Activated CD4-positive, alpha-beta T cell treated with anti-CD3 and anti-CD28 coated beads, Interleukin-10, Interleukin-2, amounts not matched to agents 100 ng/mL and 50 ng/mL, durations not matched to agents 16 hours and 8 hours (primary cell): ENCODE results near the gene SPP1.
"Not testable (repeated sequence)": the region's sequence is repeated elsewhere in the genome, so short reads cannot be mapped to it uniquely, and the experiment has no call there.

Experiments
- DNase-seq: peaks from one replicate; pipeline ENCODE4 v3.0.0-alpha.2; 2020

Gene SPP1

GRCh38 chr4:87999191-87999691 is 23.7 kb downstream of the SPP1 start:
- DNase-seq = not testable (repeated sequence)

DNA sequence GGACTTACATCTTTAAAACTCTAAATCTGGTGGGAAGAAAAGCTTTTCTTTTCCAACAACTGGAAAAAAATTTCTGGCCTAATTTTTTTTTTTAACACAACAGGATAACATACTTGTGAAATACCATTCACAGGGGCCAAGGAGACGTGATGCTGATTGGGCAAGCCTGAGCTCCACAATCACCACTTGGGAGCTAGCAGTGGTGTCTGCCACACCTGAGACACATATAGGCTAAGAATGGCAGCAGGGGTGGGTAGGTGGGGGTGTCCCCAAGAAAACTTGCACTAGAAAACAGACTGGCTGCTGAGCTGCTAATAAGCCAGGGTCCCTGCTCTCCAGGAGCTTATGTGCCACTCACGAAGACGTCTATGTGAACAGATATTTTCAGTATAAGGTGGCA is 26.4 kb downstream of the SPP1 start:
- no peak for DNase-seq

- DNase-seq = no peak
Observed at GRCh38 chr4:88002786-88003185, 27.3 kb downstream of the SPP1 start.

- no peak for DNase-seq
Observed at GRCh38 chr4:88003261-88003660, 27.7 kb downstream of the SPP1 start.

DNA sequence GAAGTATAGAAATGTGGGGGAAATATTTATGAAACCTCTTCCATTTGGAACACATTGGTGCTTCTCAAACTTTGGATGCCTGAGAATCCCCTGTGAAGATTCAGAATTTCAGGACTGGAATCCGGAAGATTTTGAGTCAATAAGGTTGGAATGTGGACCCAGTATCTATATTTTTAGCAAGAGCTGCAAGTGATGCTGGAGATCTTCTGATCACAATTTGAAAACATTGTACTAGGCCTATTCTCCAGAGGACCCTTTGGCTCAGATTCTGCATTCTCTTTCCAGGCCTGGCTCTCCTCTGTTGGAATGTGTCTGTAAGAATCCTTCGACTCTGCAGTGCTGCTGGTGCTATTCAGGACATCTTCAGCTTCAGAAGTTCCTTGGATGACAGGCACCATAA is 29.6 kb downstream of the SPP1 start:
- DNase-seq = no peak

GRCh38 chr4:88005946-88006345 is 30.4 kb downstream of the SPP1 start:
- no peak for DNase-seq

DNA sequence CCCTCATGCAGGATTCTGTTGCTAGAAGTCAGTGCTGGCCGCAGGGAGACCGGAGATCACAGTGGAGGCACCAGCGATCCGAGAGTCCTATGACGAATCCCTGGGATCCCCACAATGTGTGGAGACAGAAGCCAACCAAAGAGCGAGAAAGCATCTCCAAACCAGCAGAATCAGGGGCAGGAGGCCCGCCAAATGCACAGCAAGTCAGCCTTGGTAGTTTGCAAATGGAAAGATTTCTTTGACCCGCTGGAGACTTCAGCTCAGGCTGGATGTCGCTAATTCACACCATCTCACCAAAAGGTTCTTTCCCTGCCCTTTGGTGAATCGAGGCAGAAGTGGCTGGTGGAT is 31.4 kb downstream of the SPP1 start:
- no peak for DNase-seq

- DNase-seq = peak; percentile 88
Observed at GRCh38 chr4:88007304-88008121, 32.0 kb downstream of the SPP1 start, which contains the start of gene PKD2. PKD2 (plus strand) TSS chr4:88007635; CDS start chr4:88007734, 99 bp downstream.

DNA sequence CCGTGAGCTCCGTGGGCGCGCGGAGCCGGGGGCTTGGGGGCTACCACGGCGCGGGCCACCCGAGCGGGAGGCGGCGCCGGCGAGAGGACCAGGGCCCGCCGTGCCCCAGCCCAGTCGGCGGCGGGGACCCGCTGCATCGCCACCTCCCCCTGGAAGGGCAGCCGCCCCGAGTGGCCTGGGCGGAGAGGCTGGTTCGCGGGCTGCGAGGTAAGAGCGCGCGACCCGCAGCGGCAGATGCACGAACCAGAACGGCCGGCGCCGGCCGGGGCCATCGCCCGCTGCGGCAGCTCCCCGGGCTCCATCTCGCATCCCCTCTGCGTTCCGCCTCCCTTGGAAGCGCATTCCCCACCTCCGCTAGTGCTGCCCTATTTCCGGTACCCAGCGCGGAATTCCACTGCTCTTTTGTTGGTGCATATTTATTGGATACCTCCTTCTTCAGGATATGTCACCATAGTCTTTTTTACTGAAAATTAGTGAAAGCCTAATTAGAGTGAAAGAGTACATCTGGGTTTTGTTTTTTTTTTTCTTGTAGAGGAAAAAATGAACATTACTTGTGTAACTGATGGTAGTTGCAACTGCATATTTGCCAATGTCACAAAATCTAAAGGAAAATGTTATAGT is 32.7 kb downstream of the SPP1 start:
- DNase-seq = peak; percentile 30

DNA sequence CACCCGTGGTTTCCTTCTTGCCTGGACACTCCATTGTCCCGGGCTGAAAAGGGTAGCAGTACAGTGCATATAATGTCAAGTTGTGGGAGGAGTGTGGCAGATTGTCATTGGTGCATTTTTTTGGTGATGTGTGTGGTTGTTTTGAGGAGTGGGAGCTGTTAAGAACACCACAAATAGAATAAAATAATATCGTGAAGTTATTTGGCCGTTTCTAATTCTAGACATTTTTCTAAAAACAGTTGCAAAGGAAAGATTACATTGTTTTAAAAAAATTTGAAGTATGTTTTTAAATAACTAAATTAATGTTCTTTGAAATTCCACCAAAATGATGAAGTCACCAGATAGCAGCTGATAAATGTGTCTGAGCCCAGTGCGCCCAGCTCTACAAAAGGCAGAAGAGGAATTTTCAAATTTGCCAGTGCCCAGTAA is 33.2 kb downstream of the SPP1 start:
- peak; percentile 22 for DNase-seq

- no peak for DNase-seq
Observed at GRCh38 chr4:88009871-88010270, 34.4 kb downstream of the SPP1 start.

DNA sequence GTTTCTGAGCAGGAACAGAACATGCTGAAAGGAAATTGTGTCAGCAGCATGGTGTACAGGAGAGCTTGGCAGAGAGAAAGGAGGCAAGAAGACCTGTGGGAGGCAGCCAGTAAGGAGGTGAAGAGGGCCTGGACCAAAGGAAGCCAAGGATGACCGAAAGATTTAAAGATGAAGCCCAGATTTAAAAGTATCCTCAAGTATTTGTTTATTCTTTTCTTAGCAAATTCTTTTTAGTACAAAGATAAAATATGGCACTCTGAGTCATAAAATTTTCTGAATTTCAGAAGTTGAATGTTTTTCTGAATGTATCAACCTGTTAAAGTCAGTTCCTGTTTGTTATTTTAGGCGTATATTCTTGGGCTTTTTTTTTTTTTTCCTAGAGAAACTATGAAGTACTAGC is 35.5 kb downstream of the SPP1 start:
- DNase-seq = no peak

GRCh38 chr4:88012647-88013046 is 37.1 kb downstream of the SPP1 start:
- DNase-seq = no peak

DNA sequence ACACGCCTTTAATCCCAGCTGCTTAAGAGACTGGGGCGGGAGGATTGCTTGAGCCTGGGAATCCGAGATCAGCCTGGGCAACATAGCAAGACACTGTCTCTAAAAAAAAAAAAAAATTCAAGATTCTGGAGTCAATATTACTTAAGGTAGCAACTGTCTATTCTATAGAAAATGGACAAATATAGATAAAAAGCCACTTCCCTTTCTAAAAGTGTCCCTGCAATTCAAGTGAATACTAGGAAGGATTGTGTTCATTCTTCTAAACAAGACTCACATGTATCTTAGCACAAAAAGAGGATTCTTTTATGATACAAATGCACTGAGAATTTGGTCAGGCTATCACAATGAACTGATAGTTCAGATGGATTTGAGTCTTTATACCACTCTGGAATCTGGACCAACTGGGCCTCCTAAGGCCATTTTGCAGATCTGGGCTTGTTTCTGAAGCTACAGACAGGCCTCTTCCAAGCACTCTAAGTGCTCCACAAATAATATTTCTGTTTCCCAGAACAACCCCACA is 38.9 kb downstream of the SPP1 start:
- no peak for DNase-seq

DNA sequence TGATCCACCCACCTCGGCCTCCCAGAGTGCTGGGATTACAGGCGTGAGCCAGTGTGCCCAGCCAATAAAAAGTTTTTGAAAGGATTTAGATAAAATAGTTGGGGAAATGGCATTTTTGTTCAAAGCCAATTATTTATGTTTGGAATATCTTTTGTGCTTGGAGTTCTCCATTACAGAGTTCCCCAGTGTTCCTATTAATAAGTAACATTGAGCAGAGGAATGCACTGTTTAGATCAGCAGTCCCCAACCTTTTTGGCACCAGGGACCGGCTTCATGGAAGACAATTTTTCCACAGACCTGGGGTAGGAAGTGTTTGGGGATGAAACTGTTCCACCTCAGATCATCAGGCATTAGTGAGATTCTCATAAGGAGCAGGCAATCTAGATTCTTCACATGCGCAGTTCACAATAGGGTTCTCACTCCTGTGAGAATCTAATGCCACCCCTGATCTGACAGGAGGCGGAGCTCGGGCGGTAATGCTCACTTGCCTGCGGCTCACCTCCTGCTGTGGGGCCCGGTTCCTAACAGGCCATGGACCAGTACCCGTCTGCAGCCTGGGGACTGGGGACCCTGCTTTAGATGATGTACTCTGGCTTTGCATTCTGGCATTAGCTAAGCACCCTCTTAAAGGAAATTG is 40.3 kb downstream of the SPP1 start:
- DNase-seq = no peak

GRCh38 chr4:88017516-88018297 is 42.2 kb downstream of the SPP1 start:
- DNase-seq = no peak

GRCh38 chr4:88018466-88018865 is 43.0 kb downstream of the SPP1 start:
- no peak for DNase-seq

GRCh38 chr4:88021824-88022223 is 46.3 kb downstream of the SPP1 start:
- no peak for DNase-seq

DNA sequence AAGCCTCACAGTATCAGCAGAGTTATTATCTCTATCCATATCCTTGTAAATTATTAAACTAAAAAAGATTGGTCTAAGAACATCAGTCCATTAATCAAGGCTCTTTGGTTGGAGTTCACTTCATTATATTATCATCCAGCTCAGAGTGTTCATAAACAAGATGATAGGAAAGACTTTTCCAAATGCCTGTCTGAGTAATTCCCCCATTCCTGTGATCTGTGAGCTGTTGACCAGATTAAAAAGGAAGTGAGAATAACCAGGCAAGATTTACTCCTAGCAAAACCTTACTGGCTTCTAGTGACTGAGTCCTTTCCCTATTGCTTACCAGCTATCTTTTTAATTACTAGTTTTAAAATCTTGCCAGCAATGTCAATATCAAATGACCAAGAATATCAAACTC is 46.8 kb downstream of the SPP1 start:
- no peak for DNase-seq

DNA sequence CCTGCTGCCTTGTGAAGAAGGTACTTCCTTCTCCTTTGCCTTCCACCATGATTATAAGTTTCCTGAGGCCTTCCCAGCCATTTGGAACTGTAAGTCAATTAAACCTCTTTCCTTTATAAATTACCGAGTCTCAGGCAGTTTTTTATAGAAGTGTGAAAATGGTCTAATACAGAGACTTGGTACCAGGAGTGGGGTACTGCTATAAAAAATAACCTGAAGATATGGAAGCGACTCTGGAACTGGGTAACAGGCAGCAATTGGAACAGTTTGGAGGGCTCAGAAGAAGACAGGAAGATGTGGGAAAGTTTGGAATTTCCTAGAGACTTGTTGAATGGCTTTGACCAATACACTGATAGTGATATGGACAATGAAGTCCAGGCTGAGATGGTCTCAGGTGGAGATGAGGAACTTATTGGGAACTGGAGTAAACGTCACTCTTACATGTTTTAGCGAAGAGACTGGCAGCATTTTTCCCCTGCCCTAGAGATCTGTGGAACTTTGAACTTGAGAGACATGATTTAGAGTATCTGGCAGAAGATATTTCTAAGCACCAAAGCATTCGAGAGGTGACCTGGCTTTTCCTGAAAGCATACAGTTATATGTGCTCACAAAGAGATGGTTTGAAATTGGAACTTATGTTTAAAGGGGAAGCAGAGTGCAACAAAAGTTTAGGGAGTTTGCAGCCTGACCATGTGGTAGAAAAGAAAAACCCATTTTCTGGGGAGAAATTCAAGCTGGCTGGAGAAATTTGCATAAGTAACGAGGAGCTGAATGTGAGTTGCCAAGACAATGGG is 50.6 kb downstream of the SPP1 start:
- DNase-seq = not testable (repeated sequence)

DNA sequence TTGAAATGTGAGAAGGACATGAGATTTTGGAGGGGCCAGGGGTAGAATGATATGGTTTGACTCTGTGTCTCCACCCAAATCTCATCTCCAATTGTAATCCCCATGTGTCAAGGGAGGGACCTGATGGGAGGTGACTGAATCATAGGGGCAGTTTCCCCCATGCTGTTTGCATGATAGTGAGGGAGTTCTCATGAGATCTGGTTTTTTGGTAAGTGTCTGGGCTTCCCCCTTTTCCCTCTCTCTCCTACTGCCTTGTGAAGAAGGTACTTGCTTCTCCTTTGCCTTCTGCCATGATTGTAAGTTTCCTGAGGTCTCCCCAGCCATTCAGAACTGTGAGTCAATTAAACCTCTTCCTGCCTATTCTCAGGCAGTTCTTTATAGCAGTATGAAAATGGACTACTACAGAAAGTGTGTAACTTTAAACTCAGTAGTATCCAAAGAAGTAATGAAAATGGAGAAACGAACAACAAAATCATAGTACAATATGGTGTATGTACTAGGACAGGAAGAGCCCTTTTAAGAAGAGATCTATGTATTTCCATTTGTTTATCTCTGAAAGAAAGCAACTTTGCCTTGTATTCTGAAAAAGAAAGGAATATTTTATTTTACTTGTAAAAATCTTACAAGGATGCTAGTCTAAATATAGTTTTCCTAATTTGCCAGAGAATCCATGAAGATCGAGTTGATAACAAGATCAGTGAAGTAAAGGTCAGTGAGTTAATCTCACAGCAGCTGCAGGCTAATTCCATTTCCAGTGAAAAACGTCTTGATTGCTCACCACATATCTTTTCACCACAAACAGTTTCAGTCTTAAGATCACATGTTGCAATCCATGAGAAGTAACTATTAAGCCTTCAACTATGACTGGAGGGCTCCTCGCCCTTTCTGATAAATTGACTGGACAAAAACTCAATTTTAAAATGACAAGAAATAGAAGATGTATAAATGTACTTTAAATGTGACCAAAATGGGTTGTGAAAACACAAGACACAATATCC is 52.4 kb downstream of the SPP1 start:
- peak; percentile 31 for DNase-seq
